B cell (primary cell): ENCODE measurements around the gene FHIT. TPM values are rescaled to one million over a fixed set of nuclear protein-coding genes. Genes with fewer than 3 reads are reported as not detected.

ENCODE experiments used
- ATAC-seq: fragments of 200-7000 bp; cut with Tn5 transposase; one replicate; pipeline ENCODE4 v1.10.0; 2021; ENCODE audit warnings: low read depth, mild to moderate bottlenecking, moderate number of reproducible peaks, moderate library complexity
- CTCF ChIA-PET: fragments of 350-600 bp; sonication (Branson Sonifier 250); formaldehyde crosslinking; loops from one replicate; lab custom pipeline; 2021; ENCODE audit warnings: antibody characterized with exemption, inconsistent platforms; lab: Charles Lee
- POLR2A ChIA-PET: fragments of 350-600 bp; sonication (Branson Sonifier 250); formaldehyde crosslinking; loops from one replicate; lab custom pipeline; 2021; ENCODE audit warnings: antibody characterized with exemption; lab: Charles Lee
- DNase-seq: peaks from one replicate; pipeline ENCODE4 v3.0.0; 2013
- H2AFZ ChIP-seq: 2 replicates; pipeline ENCODE4 v1.6.1; 2012; ENCODE audit warnings: mild to moderate bottlenecking, low read depth, low read length; ENCODE audit not compliant: insufficient read depth, poor library complexity, severe bottlenecking
- H3K27ac ChIP-seq, 2 donors: 1 replicate in 1 of 2; 2 replicates in 1 of 2; pipeline ENCODE4 v1.5.1; 2012 to 2013; ENCODE audit warnings: low read length in 2 of 2, mild to moderate bottlenecking in 2 of 2, moderate library complexity in 1 of 2
- H3K27me3 ChIP-seq, 4 experiments: fragments of 200-600 bp in 1 of 4; sonication (generic) in 1 of 4; replicated peaks in 1 of 4; 1 replicate in 2 of 4; 2 replicates in 2 of 4; pipeline versions ENCODE4 v1.6.1 to v1.7.0; 2013 to 2016; ENCODE audit warnings: low read length in 3 of 4, mild to moderate bottlenecking in 2 of 4, mixed read lengths in 1 of 4, moderate library complexity in 1 of 4; ENCODE audit not compliant: insufficient read depth in 4 of 4, control insufficient read depth in 3 of 4; ENCODE audit errors: control extremely low read depth in 1 of 4
- H3K36me3 ChIP-seq, 2 experiments: replicated peaks in 1 of 2; 1 replicate in 1 of 2; 2 replicates in 1 of 2; pipeline versions ENCODE4 v1.6.1 to v1.7.1; 2013; ENCODE audit warnings: low read length in 1 of 2; ENCODE audit not compliant: insufficient read depth in 2 of 2, control insufficient read depth in 1 of 2; ENCODE audit errors: control extremely low read depth in 1 of 2, extremely low read depth in 1 of 2
- H3K4me1 ChIP-seq, 2 donors: fragments of 200-600 bp in 1 of 2; sonication (generic) in 1 of 2; 1 replicate in 1 of 2; 2 replicates in 1 of 2; pipeline versions ENCODE4 v1.5.1 to v1.6.1; 2013 to 2017; ENCODE audit warnings: low read length in 2 of 2; ENCODE audit not compliant: control insufficient read depth in 2 of 2, insufficient read depth in 2 of 2
- H3K4me2 ChIP-seq: replicated peaks from 2 replicates; pipeline ENCODE3; 2012; ENCODE audit warnings: mild to moderate bottlenecking, low read depth, low read length; ENCODE audit not compliant: poor library complexity, severe bottlenecking
- H3K4me3 ChIP-seq, 5 experiments: fragments of 200-600 bp in 1 of 5; sonication (generic) in 1 of 5; 1 replicate in 3 of 5; 2 replicates in 2 of 5; pipeline versions ENCODE4 v1.5.1 to v1.7.0; 2011 to 2016; ENCODE audit warnings: low read length in 4 of 5, mild to moderate bottlenecking in 4 of 5, low read depth in 2 of 5, control low read depth in 1 of 5, moderate library complexity in 1 of 5; ENCODE audit not compliant: insufficient read depth in 1 of 5; ENCODE audit errors: control extremely low read depth in 1 of 5, extremely low read depth in 1 of 5
- H3K79me2 ChIP-seq: fragments of 200-600 bp; sonication (generic); one replicate; pipeline ENCODE4 v1.6.0; 2016; ENCODE audit warnings: low read length; ENCODE audit not compliant: control insufficient read depth, insufficient read depth
- H3K9ac ChIP-seq: fragments of 200-600 bp; sonication (generic); 2 replicates; pipeline ENCODE4 v1.6.1; 2017; ENCODE audit warnings: mild to moderate bottlenecking, low read length, moderate library complexity
- H3K9me3 ChIP-seq, 3 donors: one replicate each; pipeline versions ENCODE4 v1.6.1 to v1.7.1; 2013; ENCODE audit warnings: low read length in 2 of 3; ENCODE audit not compliant: control insufficient read depth in 2 of 3, insufficient read depth in 1 of 3; ENCODE audit errors: control extremely low read depth in 1 of 3
- H4K20me1 ChIP-seq: 2 replicates; pipeline ENCODE4 v1.6.0; 2012; ENCODE audit warnings: mild to moderate bottlenecking, low read length; ENCODE audit not compliant: insufficient read depth, control insufficient read depth, poor library complexity, severe bottlenecking
- H3K27ac Mint-ChIP-seq: one replicate; pipeline ENCODE4 v1.8.0; 2021; ENCODE audit warnings: mixed read lengths
- H3K27me3 Mint-ChIP-seq: one replicate; pipeline ENCODE4 v1.8.0; 2021; ENCODE audit warnings: mixed read lengths
- H3K4me1 Mint-ChIP-seq: one replicate; pipeline ENCODE4 v1.8.0; 2021; ENCODE audit warnings: mixed read lengths
- H3K4me3 Mint-ChIP-seq: one replicate; pipeline ENCODE4 v1.8.0; 2021; ENCODE audit warnings: mixed read lengths
- H3K9me3 Mint-ChIP-seq: one replicate; pipeline ENCODE4 v1.8.0; 2022; ENCODE audit warnings: mixed read lengths; ENCODE audit not compliant: insufficient read depth
- CTCF ChIP-seq: fragments of 200-600 bp; IDR thresholded peaks from one replicate; pipeline ENCODE4 v1.8.0; 2022; ENCODE audit warnings: antibody characterized with exemption, mild to moderate bottlenecking
- EZH2 ChIP-seq: IDR thresholded peaks from 2 replicates; pipeline ENCODE4 v1.6.1; 2012; ENCODE audit warnings: borderline replicate concordance, low read depth, mild to moderate bottlenecking, moderate library complexity, low read length; ENCODE audit not compliant: insufficient read depth, poor library complexity, severe bottlenecking
- WGBS: methylation state at CpG from one replicate; pipeline ENCODE4 v1.1.5; 2013; ENCODE audit warnings: missing lambda C conversion rate; ENCODE audit not compliant: insufficient coverage; 5-methylcytosine and 5-hydroxymethylcytosine counted together
- intact Hi-C: fragments of 100-400 bp; cut with micrococcal nuclease; formaldehyde crosslinking; loops from one replicate; pipeline ENCODE4 v1.10.0; 2022
- polyA plus RNA-seq: library from polyadenylated mRNA; depleted of rRNA; stranded (reverse); fragments of >200 nt; gene quantifications from 2 replicates; pipeline ENCODE4 v1.2.3, GENCODE V29; 2012
- total RNA-seq, 2 donors: library from RNA; stranded (reverse); fragments of 120-200 nt in 1 of 2; gene quantifications; 1 replicate in 1 of 2; 2 replicates in 1 of 2; pipeline versions ENCODE4 v1.2.3 to v1.2.4, GENCODE V29; 2013 to 2022

Gene FHIT
- total and polyA plus RNA-seq, 2 donors (not counting 1 experiment from before 2014, with no cell fraction given): 1.7 to 7.8 TPM

- Histone ChIP-seq H3K27ac (no peak overlapping the region), H3K9ac (no peak overlapping the region), H3K9me3 (no peaks in the 10 kb centered on the region), H3K27me3 (no peaks in the 10 kb centered on the region), H3K4me1 (no peaks in the 10 kb centered on the region), H4K20me1 (no peaks in the 10 kb centered on the region), H3K36me3 (no peaks in the 10 kb centered on the region), H2AFZ (no peak overlapping the region), H3K4me3 (no peak overlapping the region), H3K4me2 (no peak overlapping the region), H3K79me2 (no peaks in the 10 kb centered on the region)
- ATAC-seq (no peak), DNase-seq (no peak)
- POLR2A ChIA-PET: no interaction called here
- 100% methylated on average over 2 of the region's 5 CpGs for WGBS
- CTCF ChIA-PET: no interaction called here
- Mint-ChIP-seq H3K27me3 (no peaks in the 10 kb centered on the region), H3K4me3 (no peak overlapping the region), H3K9me3 (no peaks in the 10 kb centered on the region), H3K27ac (no peak overlapping the region), H3K4me1 (no peaks in the 10 kb centered on the region)
- intact Hi-C loops: no loop called here
- TF ChIP-seq CTCF: no peak
- TF ChIP-seq EZH2: no peak
Observed at GRCh38 chr3:59920822-59921221, 1330.4 kb downstream of the FHIT start.

GRCh38 chr3:59919586-59919985 lies 1331.7 kb downstream of the FHIT start:
- no peak overlapping the region for H2AFZ ChIP-seq
- H3K27me3 Mint-ChIP-seq: no peaks in the 10 kb centered on the region
- no peaks in the 10 kb centered on the region for H4K20me1 ChIP-seq
- ATAC-seq: no peak
- H3K36me3 ChIP-seq: no peaks in the 10 kb centered on the region
- WGBS: no CpG with 5 or more reads among the region's 2 CpGs
- H3K4me1 Mint-ChIP-seq: no peaks in the 10 kb centered on the region
- no peak overlapping the region for H3K27ac Mint-ChIP-seq
- intact Hi-C loops: no loop called here
- no peak for TF ChIP-seq CTCF
- TF ChIP-seq EZH2: no peak
- no peak overlapping the region for H3K4me3 ChIP-seq
- DNase-seq: no peak
- no peak overlapping the region for H3K4me3 Mint-ChIP-seq
- H3K79me2 ChIP-seq: no peaks in the 10 kb centered on the region
- H3K27ac ChIP-seq: no peak overlapping the region
- H3K4me1 ChIP-seq: no peaks in the 10 kb centered on the region
- H3K9ac ChIP-seq: no peak overlapping the region
- no peak overlapping the region for H3K4me2 ChIP-seq
- no peaks in the 10 kb centered on the region for H3K27me3 ChIP-seq
- CTCF ChIA-PET: no interaction called here
- no peaks in the 10 kb centered on the region for H3K9me3 Mint-ChIP-seq
- no peaks in the 10 kb centered on the region for H3K9me3 ChIP-seq
- POLR2A ChIA-PET: no interaction called here
